HG02571 (cell line): Measurements from ENCODE around the gene OPN1MW3.
"Not testable (repeated sequence)": the region's sequence is repeated elsewhere in the genome, so short reads cannot be mapped to it uniquely, and the experiment has no call there.

Source experiments
- ATAC-seq: cut with Tn5 transposase; IDR thresholded peaks from one replicate; pipeline ENCODE4 v1.9.1; 2021; ENCODE audit warnings: mild to moderate bottlenecking, moderate library complexity; ENCODE audit not compliant: unreplicated experiment

The OPN1MW3 gene

DNA sequence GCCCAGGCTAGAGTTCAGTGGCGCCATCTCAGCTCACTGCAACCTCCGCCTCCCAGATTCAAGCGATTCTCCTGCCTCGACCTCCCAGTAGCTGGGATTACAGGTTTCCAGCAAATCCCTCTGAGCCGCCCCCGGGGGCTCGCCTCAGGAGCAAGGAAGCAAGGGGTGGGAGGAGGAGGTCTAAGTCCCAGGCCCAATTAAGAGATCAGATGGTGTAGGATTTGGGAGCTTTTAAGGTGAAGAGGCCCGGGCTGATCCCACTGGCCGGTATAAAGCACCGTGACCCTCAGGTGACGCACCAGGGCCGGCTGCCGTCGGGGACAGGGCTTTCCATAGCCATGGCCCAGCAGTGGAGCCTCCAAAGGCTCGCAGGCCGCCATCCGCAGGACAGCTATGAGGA lies at the start of gene OPN1MW3:
Gene OPN1MW3 (plus strand): TSS at position 301 of the 400 bp plus-strand sequence. CDS start 38 bp downstream, at position 339.
- ATAC-seq, result not testable (repeated sequence)

DNA sequence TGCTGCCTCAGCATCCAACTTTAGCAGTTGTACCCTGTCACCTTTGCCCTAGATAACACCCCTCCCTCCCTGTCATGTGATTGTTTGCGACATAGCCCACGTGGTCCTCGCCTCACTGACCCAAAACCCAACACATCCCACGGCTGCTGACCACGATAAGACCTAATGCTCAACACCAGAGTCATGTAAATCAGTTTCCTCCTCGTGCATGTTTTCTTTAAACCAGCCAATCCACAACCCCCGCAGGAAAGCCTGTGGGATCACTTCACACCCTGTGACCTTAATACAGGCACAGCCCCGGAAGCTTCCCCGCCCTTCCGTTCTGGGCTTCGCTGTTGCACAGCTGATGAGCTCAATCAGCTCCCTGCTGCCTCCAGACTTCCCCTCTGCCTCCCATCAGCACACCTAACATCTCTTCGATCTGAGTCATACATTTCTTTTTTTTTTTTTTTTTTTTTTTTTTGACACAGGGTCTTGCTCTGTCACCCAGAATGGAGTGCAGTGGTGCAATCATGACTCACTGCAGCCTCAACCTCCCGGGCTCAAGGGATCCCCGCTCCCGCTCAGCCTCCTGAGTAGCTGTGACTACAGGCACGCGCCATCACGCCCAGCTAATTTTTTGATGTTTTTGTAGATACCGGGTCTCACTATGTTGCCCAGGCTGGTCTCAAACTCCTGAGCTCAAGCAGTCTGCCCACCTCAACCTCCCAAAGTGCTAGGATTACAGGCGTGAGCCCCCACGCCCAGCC lies 47.5 kb upstream of the OPN1MW3 start:
- ATAC-seq, result not testable (repeated sequence)

DNA sequence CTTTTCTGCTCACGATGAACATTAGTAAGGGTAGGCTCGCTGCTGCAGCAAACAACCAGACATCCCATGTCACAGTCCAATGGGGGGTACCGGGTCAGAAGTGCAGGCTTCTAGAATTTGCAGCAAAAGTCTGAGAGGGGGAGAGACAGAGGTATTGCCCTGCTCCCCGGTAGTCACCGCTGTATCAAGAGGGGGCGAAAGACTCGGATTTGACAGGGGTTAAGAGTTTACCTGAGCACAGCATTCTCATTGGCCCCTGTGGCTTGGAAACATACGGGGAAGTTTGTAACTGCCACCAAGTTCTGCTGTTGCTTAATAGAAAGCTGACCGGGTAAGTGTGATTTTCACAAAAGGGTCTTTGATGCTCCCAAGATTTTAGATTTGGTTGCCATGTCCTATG lies 46.3 kb upstream of the OPN1MW3 start:
- not testable (repeated sequence) for ATAC-seq

DNA sequence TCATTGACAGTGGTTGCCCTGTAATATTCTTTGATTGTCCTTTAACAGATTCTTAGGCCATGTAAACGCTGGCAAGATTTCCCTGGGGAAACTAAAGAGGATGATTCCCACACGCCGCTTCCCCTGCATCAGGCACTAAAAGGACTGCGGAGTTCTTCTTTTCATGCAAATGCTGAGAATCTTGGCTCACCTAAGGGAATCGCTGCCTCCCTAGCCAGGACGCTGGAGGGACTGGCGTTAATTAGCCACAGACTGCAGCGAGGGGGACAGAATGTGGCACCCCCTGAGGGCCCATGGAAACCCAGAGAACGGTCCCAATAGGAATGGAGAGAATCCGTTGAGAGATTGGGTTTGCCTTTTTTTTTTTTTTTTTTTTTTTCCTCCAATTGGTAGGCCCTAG lies 45.9 kb upstream of the OPN1MW3 start:
- not testable (repeated sequence) for ATAC-seq

DNA sequence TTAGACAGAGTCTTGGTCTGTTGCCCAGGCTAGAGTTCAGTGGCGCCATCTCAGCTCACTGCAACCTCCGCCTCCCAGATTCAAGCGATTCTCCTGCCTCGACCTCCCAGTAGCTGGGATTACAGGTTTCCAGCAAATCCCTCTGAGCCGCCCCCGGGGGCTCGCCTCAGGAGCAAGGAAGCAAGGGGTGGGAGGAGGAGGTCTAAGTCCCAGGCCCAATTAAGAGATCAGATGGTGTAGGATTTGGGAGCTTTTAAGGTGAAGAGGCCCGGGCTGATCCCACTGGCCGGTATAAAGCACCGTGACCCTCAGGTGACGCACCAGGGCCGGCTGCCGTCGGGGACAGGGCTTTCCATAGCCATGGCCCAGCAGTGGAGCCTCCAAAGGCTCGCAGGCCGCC lies 37.9 kb upstream of the OPN1MW3 start, which contains the start of gene OPN1MW2:
Gene OPN1MW2 (plus strand): TSS at position 301 of the 400 bp plus-strand sequence. CDS start 60 bp downstream, at position 361.
- not testable (repeated sequence) for ATAC-seq

DNA sequence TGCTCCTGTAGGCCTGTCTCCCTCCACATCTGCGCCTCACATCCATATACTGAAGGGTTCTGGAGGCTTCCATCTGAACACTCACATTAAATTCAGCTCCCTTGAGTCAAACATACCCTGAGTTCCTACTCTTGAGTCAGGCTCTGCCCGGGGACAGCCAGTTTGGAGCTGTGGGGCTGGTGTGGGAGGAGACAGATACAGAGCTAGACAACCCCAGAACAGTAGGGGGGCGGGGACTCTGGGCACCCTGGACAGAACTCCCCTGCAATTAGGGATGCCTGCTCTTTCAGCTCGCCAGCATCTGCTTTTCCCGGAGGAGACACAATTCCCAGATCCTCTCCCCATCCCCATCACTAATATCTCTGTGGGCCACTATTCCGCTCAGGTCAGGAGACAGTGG lies 32.1 kb upstream of the OPN1MW3 start:
- not testable (repeated sequence) for ATAC-seq

DNA sequence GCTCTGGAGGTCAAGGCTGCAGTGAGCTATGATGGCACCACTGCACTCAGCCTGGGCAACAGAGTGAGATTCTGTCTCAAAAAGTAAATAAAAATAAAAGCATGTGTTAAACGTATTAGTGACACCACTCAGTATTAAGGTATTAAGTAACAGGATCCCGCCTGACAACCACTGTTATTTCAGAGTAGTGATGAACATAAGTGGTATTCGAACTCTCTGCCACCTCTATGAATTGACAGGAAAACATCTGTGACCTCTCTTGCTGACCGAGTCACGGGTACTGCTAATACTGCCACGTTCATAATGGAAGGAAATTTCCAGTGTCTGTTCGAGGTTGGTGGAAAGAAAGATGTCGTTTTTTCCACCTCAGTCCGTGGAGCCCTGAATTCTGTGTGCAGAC lies 30.7 kb upstream of the OPN1MW3 start:
- not testable (repeated sequence) for ATAC-seq

DNA sequence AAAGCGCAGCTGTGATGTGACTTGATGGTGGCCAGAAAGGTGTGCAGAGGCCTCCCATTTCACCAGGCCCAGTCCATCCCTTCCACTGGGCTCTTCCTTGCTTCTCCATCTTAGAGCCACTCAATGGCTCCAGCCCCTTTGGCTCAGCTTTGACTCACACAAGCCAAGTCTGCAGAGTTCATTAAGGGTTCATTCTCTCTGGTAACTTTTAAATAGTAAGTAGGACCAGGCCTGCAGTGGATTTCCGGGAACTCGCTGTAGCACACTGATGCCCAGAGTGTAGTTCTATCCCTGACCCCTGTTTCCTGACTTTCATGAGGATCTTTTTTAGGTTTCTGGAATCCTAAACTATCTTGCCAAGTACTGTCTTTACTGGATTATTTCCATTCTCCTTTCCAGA lies 25.9 kb upstream of the OPN1MW3 start:
- not testable (repeated sequence) for ATAC-seq

DNA sequence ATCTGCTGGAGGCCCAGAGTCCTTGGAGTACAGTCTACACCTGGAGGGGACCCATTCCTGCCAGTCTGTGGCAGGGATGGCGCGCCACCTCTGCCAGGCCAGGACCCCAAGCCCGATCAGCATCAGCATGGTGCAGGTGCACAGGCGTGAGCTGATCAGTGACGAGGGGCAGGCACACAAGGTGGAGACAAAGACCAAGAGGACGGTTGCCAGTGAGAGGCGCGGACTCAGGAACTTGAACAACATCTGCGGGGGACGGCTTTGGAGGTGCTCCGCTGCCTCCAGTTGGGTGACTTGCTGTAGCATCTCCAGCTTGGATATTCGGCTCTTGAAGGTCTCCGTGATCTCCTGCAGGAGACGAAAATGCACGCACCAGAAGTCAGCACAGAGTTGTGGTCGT lies 23.8 kb upstream of the OPN1MW3 start:
- ATAC-seq, result not testable (repeated sequence)

DNA sequence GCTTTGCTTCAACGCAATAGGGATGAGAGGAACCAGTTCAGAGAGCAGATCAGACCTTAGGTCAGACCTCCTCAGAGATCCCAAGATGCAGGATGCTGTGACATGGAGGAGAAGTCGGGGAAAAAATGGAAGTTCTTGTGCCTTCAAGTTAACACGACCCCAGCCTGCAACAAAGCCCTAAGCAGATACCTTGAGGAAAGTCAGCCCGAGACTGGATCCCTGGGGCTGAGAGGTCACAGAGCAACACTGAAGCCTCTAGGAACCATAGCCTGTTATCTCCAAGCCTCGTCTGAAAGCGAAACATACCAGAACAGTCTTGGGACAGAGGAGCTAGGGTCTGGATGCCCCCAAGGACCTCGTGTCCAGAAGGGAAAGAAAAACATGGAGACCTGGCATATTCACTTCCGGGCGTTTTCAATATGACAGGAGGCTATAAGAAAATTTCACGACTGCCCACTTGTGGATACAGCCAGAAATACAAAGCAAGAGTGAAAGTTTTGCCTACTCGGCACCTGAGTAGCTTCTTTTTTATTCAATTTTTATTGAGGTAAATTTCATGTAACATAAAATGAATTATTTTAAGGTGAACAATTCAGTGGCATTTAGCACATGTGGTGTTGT lies 18.3 kb upstream of the OPN1MW3 start:
- ATAC-seq, result not testable (repeated sequence)

DNA sequence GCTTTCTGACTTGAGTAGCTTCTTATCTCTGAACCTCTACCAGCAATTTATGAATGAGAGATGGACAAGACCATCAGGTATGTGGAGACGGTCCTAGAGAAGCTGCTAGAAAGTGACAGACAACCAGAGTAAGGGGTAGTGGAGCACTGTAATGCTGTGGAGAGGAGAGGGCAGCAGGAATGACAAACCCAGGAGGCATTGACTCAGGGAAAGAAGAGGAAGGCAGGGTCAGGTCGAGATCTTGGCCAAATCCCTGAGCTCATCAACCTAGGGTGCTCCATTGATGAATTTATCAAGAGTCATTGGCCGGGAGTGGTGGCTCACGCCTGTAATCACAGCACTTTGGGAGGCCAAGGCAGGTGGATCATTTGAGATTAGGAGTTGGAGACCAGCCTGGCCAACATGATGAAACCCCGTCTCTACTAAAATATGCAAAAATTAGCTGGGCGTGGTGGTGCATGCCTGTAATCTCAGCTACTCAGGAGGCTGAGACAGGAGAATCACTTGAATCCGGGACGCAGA lies 17.3 kb upstream of the OPN1MW3 start:
- not testable (repeated sequence) for ATAC-seq

DNA sequence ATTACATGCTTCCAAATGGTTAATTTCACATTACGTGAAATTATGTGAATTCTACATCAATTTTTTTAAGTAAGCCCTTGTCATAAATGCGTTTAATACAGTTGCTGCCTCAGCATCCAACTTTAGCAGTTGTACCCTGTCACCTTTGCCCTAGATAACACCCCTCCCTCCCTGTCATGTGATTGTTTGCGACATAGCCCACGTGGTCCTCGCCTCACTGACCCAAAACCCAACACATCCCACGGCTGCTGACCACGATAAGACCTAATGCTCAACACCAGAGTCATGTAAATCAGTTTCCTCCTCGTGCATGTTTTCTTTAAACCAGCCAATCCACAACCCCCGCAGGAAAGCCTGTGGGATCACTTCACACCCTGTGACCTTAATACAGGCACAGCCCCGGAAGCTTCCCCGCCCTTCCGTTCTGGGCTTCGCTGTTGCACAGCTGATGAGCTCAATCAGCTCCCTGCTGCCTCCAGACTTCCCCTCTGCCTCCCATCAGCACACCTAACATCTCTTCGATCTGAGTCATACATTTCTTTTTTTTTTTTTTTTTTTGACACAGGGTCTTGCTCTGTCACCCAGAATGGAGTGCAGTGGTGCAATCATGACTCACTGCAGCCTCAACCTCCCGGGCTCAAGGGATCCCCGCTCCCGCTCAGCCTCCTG lies 9.9 kb upstream of the OPN1MW3 start:
- ATAC-seq, result not testable (repeated sequence)

DNA sequence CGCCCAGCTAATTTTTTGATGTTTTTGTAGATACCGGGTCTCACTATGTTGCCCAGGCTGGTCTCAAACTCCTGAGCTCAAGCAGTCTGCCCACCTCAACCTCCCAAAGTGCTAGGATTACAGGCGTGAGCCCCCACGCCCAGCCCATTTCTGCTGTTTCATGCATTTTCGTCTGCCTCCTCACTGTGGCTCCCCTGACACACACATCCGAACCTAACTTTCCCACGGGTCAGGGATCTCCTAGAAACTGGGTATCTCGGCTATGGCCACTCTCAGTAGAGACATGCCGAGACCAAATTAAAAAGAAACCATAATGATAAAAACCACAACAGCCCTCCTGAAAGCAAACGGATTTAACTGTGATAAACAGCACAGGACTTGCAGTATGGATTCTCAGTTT lies 9.3 kb upstream of the OPN1MW3 start:
- not testable (repeated sequence) for ATAC-seq

DNA sequence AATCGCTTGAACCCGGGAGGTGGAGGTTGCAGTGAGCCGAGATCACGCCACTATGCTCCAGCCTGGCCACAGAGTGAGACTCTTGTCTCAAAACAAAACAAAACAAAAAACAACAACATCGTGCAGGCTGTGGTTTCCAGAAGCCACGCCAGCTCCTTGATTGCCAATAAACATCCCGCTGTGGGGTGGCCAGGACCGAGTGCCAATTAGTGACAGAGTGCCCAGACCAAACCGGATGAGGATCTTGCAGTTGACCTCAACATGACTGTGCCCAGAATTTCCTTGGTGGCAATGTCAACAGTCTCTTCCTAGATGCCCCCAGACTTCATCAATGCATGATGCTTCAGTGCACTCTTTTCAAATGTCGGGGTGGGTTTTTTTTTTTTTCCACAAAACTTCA lies 1.3 kb downstream of the OPN1MW3 start:
- not testable (repeated sequence) for ATAC-seq

DNA sequence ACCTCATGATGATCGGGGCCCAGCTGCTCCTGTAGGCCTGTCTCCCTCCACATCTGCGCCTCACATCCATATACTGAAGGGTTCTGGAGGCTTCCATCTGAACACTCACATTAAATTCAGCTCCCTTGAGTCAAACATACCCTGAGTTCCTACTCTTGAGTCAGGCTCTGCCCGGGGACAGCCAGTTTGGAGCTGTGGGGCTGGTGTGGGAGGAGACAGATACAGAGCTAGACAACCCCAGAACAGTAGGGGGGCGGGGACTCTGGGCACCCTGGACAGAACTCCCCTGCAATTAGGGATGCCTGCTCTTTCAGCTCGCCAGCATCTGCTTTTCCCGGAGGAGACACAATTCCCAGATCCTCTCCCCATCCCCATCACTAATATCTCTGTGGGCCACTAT lies 5.7 kb downstream of the OPN1MW3 start:
- not testable (repeated sequence) for ATAC-seq

DNA sequence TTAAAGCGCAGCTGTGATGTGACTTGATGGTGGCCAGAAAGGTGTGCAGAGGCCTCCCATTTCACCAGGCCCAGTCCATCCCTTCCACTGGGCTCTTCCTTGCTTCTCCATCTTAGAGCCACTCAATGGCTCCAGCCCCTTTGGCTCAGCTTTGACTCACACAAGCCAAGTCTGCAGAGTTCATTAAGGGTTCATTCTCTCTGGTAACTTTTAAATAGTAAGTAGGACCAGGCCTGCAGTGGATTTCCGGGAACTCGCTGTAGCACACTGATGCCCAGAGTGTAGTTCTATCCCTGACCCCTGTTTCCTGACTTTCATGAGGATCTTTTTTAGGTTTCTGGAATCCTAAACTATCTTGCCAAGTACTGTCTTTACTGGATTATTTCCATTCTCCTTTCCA lies 11.9 kb downstream of the OPN1MW3 start:
- not testable (repeated sequence) for ATAC-seq

DNA sequence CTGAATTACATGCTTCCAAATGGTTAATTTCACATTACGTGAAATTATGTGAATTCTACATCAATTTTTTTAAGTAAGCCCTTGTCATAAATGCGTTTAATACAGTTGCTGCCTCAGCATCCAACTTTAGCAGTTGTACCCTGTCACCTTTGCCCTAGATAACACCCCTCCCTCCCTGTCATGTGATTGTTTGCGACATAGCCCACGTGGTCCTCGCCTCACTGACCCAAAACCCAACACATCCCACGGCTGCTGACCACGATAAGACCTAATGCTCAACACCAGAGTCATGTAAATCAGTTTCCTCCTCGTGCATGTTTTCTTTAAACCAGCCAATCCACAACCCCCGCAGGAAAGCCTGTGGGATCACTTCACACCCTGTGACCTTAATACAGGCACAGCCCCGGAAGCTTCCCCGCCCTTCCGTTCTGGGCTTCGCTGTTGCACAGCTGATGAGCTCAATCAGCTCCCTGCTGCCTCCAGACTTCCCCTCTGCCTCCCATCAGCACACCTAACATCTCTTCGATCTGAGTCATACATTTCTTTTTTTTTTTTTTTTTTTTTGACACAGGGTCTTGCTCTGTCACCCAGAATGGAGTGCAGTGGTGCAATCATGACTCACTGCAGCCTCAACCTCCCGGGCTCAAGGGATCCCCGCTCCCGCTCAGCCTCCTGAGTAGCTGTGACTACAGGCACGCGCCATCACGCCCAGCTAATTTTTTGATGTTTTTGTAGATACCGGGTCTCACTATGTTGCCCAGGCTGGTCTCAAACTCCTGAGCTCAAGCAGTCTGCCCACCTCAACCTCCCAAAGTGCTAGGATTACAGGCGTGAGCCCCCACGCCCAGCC lies 27.3 kb downstream of the OPN1MW3 start:
- not testable (repeated sequence) for ATAC-seq

DNA sequence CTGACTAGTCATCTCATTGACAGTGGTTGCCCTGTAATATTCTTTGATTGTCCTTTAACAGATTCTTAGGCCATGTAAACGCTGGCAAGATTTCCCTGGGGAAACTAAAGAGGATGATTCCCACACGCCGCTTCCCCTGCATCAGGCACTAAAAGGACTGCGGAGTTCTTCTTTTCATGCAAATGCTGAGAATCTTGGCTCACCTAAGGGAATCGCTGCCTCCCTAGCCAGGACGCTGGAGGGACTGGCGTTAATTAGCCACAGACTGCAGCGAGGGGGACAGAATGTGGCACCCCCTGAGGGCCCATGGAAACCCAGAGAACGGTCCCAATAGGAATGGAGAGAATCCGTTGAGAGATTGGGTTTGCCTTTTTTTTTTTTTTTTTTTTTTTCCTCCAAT lies 29.0 kb downstream of the OPN1MW3 start:
- ATAC-seq, result not testable (repeated sequence)

DNA sequence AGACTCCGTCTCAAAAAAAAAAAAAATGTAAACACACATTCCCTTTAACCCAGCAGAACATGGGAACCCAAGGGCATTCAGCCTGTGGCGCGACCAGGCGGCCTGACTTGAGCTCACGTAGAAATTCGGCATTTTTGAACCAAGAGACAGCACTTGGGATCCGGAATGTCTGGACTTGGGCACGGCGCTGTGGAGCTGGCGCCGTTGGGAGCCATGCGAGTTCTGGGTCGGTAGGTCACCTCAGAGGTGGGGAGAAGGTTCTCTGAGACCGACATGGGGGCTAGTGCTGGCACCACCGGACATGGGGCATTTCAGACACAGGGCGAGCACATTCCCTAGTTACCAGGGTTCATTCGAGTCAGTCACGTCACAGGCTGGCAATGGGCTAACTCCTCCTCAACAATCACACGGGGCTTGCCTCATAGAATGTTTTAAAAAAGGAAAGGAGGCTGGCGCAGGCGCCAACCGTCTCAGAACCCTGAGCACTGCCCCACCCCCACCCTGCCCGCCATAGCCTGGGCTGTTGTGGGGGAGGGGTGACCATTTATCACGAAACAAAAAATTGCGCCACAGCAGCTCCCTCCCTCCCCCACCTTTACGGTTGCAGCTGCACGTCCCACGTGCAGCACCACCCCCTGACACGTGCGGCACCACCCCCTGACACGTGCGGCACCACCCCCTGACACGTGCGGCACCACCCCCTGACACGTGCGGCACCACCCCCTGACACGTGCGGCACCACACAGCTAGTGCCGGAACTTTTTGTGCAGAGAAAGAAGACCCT lies 37.6 kb downstream of the OPN1MW3 start, which contains the start of gene TEX28:
Gene TEX28 (minus strand): TSS at position 334 of the 784 bp plus-strand sequence. CDS start 3,007 bp downstream, outside the sequence.
- no peak for ATAC-seq
